Loucy (cell line): ENCODE measurements around the gene TM9SF2.

Source experiments
- H2AFZ ChIP-seq: fragments of 200-600 bp; sonication (generic); 2 replicates; pipeline ENCODE4 v1.6.0; 2016; ENCODE audit warnings: antibody characterized with exemption, mild to moderate bottlenecking, low read length, moderate library complexity
- H3F3A ChIP-seq: fragments of 200-600 bp; 2 replicates; pipeline ENCODE4 v1.6.0; 2016; ENCODE audit warnings: antibody characterized with exemption, low read depth, mild to moderate bottlenecking
- H3K27me3 ChIP-seq: fragments of 200-600 bp; sonication (generic); 2 replicates; pipeline ENCODE4 v1.6.1; 2014; ENCODE audit warnings: low read length, mild to moderate bottlenecking; ENCODE audit not compliant: insufficient read depth, poor library complexity, severe bottlenecking
- H3K36me3 ChIP-seq: fragments of 200-600 bp; sonication (generic); 2 replicates; pipeline ENCODE4 v1.6.1; 2016; ENCODE audit warnings: low read length; ENCODE audit not compliant: insufficient read depth
- H3K4me1 ChIP-seq: fragments of 200-600 bp; sonication (generic); 2 replicates; pipeline ENCODE4 v1.5.1; 2014; ENCODE audit warnings: low read length, mild to moderate bottlenecking; ENCODE audit not compliant: insufficient read depth, poor library complexity, severe bottlenecking
- H3K4me2 ChIP-seq: fragments of 200-600 bp; sonication (generic); 2 replicates; pipeline ENCODE4 v1.6.0; 2014; ENCODE audit warnings: antibody characterized with exemption, low read length, low read depth, mild to moderate bottlenecking; ENCODE audit not compliant: poor library complexity, severe bottlenecking
- H3K4me3 ChIP-seq: fragments of 200-600 bp; sonication (generic); 2 replicates; pipeline ENCODE4 v1.5.1; 2014; ENCODE audit warnings: low read length, mild to moderate bottlenecking, mixed read lengths; ENCODE audit not compliant: poor library complexity, severe bottlenecking
- H3K79me2 ChIP-seq: fragments of 200-600 bp; sonication (generic); 2 replicates; pipeline ENCODE4 v1.6.1; 2014; ENCODE audit warnings: low read length; ENCODE audit not compliant: insufficient read depth
- H3K9ac ChIP-seq: fragments of 200-600 bp; sonication (generic); 2 replicates; pipeline ENCODE4 v1.6.0; 2014; ENCODE audit warnings: mild to moderate bottlenecking, low read depth, low read length, moderate library complexity; ENCODE audit not compliant: poor library complexity, severe bottlenecking
- H3K9me2 ChIP-seq: fragments of 200-600 bp; sonication (generic); replicated peaks from 2 replicates; pipeline ENCODE4 v1.6.1; 2016; ENCODE audit warnings: low read depth, low read length, mixed read lengths
- H3K9me3 ChIP-seq: fragments of 200-600 bp; sonication (generic); 2 replicates; pipeline ENCODE4 v1.6.1; 2014; ENCODE audit warnings: mild to moderate bottlenecking, antibody characterized with exemption, low read length, low read depth; ENCODE audit not compliant: insufficient read depth
- H4K20me1 ChIP-seq: fragments of 200-600 bp; sonication (generic); 2 replicates; pipeline ENCODE4 v1.6.0; 2014; ENCODE audit warnings: antibody characterized with exemption, low read length, mild to moderate bottlenecking; ENCODE audit not compliant: insufficient read depth, poor library complexity, severe bottlenecking
- EZH2phosphoT487 ChIP-seq: fragments of 200-600 bp; IDR thresholded peaks from 2 replicates; pipeline ENCODE4 v1.6.1; 2018; ENCODE audit warnings: antibody characterized with exemption, mild to moderate bottlenecking, moderate library complexity, borderline replicate concordance
- TF ChIP-seq, protein P1 (sequence below): fragments of 200-600 bp; sonication (generic); conservative IDR thresholded peaks from 2 replicates; pipeline ENCODE4 v1.5.1; 2014; ENCODE audit warnings: mild to moderate bottlenecking, antibody characterized with exemption, low read length

Gene TM9SF2

DNA sequence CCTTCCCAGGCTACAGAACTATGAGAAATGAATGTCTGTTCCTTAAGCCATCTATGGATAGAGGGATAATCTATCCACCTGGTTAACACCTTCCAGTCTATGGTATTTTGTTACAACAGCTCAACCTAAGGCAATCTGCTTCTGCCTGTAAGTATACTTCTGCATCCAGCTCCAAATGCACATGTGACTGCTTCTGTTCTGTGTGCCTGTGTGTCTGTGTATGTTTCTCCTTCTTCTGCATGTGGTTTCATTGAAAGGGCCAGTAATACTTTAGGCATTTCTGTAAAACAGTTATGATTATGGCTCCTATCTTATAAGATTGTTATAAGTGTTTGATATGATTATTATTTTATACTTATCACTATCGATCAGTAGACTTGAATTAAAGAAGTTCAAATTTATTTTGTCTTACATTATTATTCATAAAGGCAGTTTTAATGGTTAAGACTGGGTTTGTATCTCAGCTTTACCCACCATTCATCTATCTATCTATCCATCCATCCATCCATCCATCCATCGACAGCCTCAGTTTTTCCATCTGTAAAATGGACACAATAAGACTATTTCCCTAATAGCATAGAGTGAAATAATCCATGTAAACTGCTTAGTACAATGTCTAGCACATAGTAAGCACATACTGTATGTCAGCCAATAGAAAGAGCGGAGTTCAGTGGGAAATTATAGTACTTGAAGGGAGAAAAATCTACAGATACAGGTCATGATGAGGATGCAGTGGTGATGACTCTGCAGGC lies 37.5 kb upstream of the TM9SF2 start:
- no peaks in the 10 kb centered on the region for H3F3A ChIP-seq
- peak overlapping the region; percentile 43 for H3K4me2 ChIP-seq
- peaks cover 11% of the 10 kb centered on the region for H3K4me1 ChIP-seq
- no peaks in the 10 kb centered on the region for H3K79me2 ChIP-seq
- H3K9me3 ChIP-seq: no peaks in the 10 kb centered on the region
- H3K36me3 ChIP-seq: no peaks in the 10 kb centered on the region
- no peak overlapping the region for H2AFZ ChIP-seq
- TF ChIP-seq, protein P1, sequence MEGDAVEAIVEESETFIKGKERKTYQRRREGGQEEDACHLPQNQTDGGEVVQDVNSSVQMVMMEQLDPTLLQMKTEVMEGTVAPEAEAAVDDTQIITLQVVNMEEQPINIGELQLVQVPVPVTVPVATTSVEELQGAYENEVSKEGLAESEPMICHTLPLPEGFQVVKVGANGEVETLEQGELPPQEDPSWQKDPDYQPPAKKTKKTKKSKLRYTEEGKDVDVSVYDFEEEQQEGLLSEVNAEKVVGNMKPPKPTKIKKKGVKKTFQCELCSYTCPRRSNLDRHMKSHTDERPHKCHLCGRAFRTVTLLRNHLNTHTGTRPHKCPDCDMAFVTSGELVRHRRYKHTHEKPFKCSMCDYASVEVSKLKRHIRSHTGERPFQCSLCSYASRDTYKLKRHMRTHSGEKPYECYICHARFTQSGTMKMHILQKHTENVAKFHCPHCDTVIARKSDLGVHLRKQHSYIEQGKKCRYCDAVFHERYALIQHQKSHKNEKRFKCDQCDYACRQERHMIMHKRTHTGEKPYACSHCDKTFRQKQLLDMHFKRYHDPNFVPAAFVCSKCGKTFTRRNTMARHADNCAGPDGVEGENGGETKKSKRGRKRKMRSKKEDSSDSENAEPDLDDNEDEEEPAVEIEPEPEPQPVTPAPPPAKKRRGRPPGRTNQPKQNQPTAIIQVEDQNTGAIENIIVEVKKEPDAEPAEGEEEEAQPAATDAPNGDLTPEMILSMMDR: no peak
- TF ChIP-seq EZH2phosphoT487: no peak
- H3K27me3 ChIP-seq: no peaks in the 10 kb centered on the region
- H4K20me1 ChIP-seq: no peaks in the 10 kb centered on the region
- H3K4me3 ChIP-seq: no peak overlapping the region
- no peaks in the 10 kb centered on the region for H3K9me2 ChIP-seq
- no peak overlapping the region for H3K9ac ChIP-seq

DNA sequence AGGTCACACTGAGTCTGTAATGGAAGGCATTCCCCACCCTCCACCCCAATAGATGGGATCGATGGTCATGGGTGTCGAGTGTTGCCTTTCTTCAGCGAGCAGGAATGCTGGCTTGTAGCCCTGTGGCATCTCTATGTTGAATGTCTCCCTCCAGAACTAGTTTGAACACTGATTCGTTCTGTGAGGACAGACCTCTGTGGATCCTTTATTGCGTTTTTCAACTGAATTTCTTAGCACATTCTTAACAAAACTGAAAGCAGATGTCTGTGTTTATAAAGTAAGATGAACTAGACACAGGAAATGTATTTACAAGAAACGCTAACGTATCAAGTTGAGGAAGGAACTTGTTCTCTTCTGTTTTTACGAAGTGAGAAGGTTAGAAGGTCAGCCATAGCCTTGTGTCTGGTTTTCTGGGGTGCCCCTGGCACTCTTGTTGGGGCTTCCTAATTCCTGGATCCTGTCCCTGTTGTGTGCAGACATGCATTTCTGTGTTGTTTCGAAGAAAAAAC lies 36.8 kb upstream of the TM9SF2 start:
- no peaks in the 10 kb centered on the region for H3F3A ChIP-seq
- peak overlapping the region; percentile 43 for H3K4me2 ChIP-seq
- TF ChIP-seq, protein P1: no peak
- TF ChIP-seq EZH2phosphoT487: no peak
- peak overlapping the region; percentile 69; the same call in 1 of the 2 replicates for H2AFZ ChIP-seq
- no peak overlapping the region for H3K9ac ChIP-seq
- no peaks in the 10 kb centered on the region for H4K20me1 ChIP-seq
- H3K27me3 ChIP-seq: no peaks in the 10 kb centered on the region
- no peak overlapping the region for H3K4me3 ChIP-seq
- H3K79me2 ChIP-seq: no peaks in the 10 kb centered on the region
- H3K9me2 ChIP-seq: no peaks in the 10 kb centered on the region
- peaks cover 11% of the 10 kb centered on the region for H3K4me1 ChIP-seq
- H3K36me3 ChIP-seq: no peaks in the 10 kb centered on the region
- H3K9me3 ChIP-seq: no peaks in the 10 kb centered on the region

- no peaks in the 10 kb centered on the region for H3K27me3 ChIP-seq
- no peak overlapping the region for H3K9ac ChIP-seq
- no peak for TF ChIP-seq EZH2phosphoT487
- TF ChIP-seq, protein P1: peak; percentile 31; the same call in 1 of the 2 replicates
- no peak overlapping the region for H3K4me3 ChIP-seq
- no peaks in the 10 kb centered on the region for H3K9me3 ChIP-seq
- no peaks in the 10 kb centered on the region for H3K9me2 ChIP-seq
- H3K4me1 ChIP-seq: peaks cover 11% of the 10 kb centered on the region
- H3K4me2 ChIP-seq: no peak overlapping the region
- H2AFZ ChIP-seq: no peak overlapping the region
- no peaks in the 10 kb centered on the region for H4K20me1 ChIP-seq
- no peaks in the 10 kb centered on the region for H3F3A ChIP-seq
- no peaks in the 10 kb centered on the region for H3K36me3 ChIP-seq
- no peaks in the 10 kb centered on the region for H3K79me2 ChIP-seq
Observed at GRCh38 chr13:99465454-99465853, 35.8 kb upstream of the TM9SF2 start.
